Neural progenitor cell (in vitro differentiated cells): ENCODE data around the gene CCNB1. TPM values are rescaled to one million over a fixed set of nuclear protein-coding genes. Genes with fewer than 3 reads are reported as not detected.
"Not testable (repeated sequence)": the region's sequence is repeated elsewhere in the genome, so short reads cannot be mapped to it uniquely, and the experiment has no call there.

Source experiments
- DNase-seq: peaks from one replicate; pipeline ENCODE4 v3.0.0-alpha.2; 2016; ENCODE audit warnings: low spot score
- H2AFZ ChIP-seq: fragments of 200-600 bp; sonication (generic); replicated peaks from 2 replicates; pipeline ENCODE4 v1.6.1; 2016; ENCODE audit warnings: antibody characterized with exemption
- H3F3A ChIP-seq: fragments of 200-600 bp; sonication (generic); 2 replicates; pipeline ENCODE4 v1.6.1; 2016; ENCODE audit warnings: antibody characterized with exemption, low read depth
- H3K27ac ChIP-seq: fragments of 200-600 bp; sonication (generic); 2 replicates; pipeline ENCODE4 v1.5.1; 2016; ENCODE audit warnings: mild to moderate bottlenecking
- H3K27me3 ChIP-seq: fragments of 200-600 bp; sonication (generic); 2 replicates; pipeline ENCODE4 v1.6.1; 2016; ENCODE audit warnings: mild to moderate bottlenecking, moderate library complexity
- H3K36me3 ChIP-seq: fragments of 200-600 bp; sonication (generic); 2 replicates; pipeline ENCODE4 v1.5.1; 2016
- H3K4me1 ChIP-seq: fragments of 200-600 bp; sonication (generic); 2 replicates; pipeline ENCODE4 v1.6.1; 2016; ENCODE audit warnings: mixed run types
- H3K4me2 ChIP-seq: fragments of 200-600 bp; sonication (generic); 2 replicates; pipeline ENCODE4 v1.6.1; 2016
- H3K4me3 ChIP-seq: fragments of 200-600 bp; sonication (generic); 2 replicates; pipeline ENCODE4 v1.5.1; 2016
- H3K79me2 ChIP-seq: fragments of 200-600 bp; sonication (generic); 2 replicates; pipeline ENCODE4 v1.6.1; 2016; ENCODE audit warnings: low read depth
- H3K9ac ChIP-seq: fragments of 200-600 bp; sonication (generic); 2 replicates; pipeline ENCODE4 v1.6.1; 2016
- H3K9me3 ChIP-seq: fragments of 200-600 bp; sonication (generic); 2 replicates; pipeline ENCODE4 v1.5.1; 2016; ENCODE audit warnings: low read depth
- H4K20me1 ChIP-seq: fragments of 200-600 bp; sonication (generic); 2 replicates; pipeline ENCODE4 v1.6.1; 2016; ENCODE audit warnings: low read depth
- H3K27ac Mint-ChIP-seq: 3 replicates; pipeline ENCODE4 v1.8.0; 2021; ENCODE audit warnings: mixed read lengths
- H3K27me3 Mint-ChIP-seq: 2 replicates; pipeline ENCODE4 v1.8.0; 2022; ENCODE audit warnings: low read depth, mild to moderate bottlenecking, inconsistent platforms, moderate library complexity, mixed read lengths; ENCODE audit not compliant: insufficient read depth
- H3K36me3 Mint-ChIP-seq: 3 replicates; pipeline ENCODE4 v1.8.0; 2021; ENCODE audit warnings: mixed read lengths
- H3K4me1 Mint-ChIP-seq: 3 replicates; pipeline ENCODE4 v1.8.0; 2021; ENCODE audit warnings: mixed read lengths
- H3K4me3 Mint-ChIP-seq: 3 replicates; pipeline ENCODE4 v1.8.0; 2021; ENCODE audit warnings: mild to moderate bottlenecking, moderate library complexity, mixed read lengths
- H3K9me3 Mint-ChIP-seq: 3 replicates; pipeline ENCODE4 v1.8.0; 2020; ENCODE audit warnings: mixed read lengths
- CTCF ChIP-seq: fragments of 200-600 bp; sonication (generic); IDR thresholded peaks from 2 replicates; pipeline ENCODE4 v1.5.1; 2017; ENCODE audit warnings: antibody characterized with exemption, mild to moderate bottlenecking
- EZH2 ChIP-seq: fragments of 200-600 bp; sonication (generic); IDR thresholded peaks from 2 replicates; pipeline ENCODE4 v1.6.1; 2017; ENCODE audit warnings: antibody characterized with exemption, mild to moderate bottlenecking, moderate library complexity
- EZH2phosphoT487 ChIP-seq: fragments of 200-600 bp; sonication (generic); IDR thresholded peaks from 2 replicates; pipeline ENCODE4 v1.6.1; 2017; ENCODE audit warnings: antibody characterized with exemption
- total RNA-seq: library from RNA; depleted of rRNA; stranded (reverse); fragments of >200 nt; gene quantifications from 2 replicates; pipeline ENCODE4 v1.2.3, GENCODE V29; 2015; ENCODE audit warnings: low replicate concordance

Gene CCNB1
- total RNA-seq, 1 donor from 2014 or later: 408 TPM

DNA sequence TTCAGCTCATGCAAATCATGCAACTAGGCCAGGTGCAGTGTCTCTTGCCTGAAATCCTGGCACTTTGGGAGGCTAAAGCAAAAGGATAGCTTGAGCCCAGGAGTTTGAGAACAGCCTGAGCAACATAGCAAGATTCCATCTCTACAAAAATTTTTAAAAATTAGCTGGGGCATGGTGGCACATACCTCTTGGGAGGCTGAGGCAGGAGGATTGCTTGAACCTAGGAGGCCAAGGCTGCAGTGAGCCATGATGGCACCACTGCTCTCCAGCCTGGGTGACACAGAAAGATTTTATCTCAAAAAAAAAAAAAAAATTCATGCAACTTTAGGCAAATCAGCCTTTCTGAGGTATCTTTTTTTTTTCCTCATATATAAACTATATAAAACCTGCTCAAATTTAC lies 35.6 kb upstream of the CCNB1 start:
- H2AFZ ChIP-seq: no peak overlapping the region
- H3K4me2 ChIP-seq: no peak overlapping the region
- peaks cover 14% of the 10 kb centered on the region for H3K36me3 ChIP-seq
- H3K79me2 ChIP-seq: no peaks in the 10 kb centered on the region
- no peaks in the 10 kb centered on the region for H3K4me1 ChIP-seq
- H3K27ac ChIP-seq: no peak overlapping the region
- no peak overlapping the region for H3K27ac Mint-ChIP-seq
- no peak for DNase-seq
- peaks cover 7% of the 10 kb centered on the region for H3F3A ChIP-seq
- H3K9me3 ChIP-seq: no peaks in the 10 kb centered on the region
- peaks cover 12% of the 10 kb centered on the region for H3K36me3 Mint-ChIP-seq
- no peaks in the 10 kb centered on the region for H3K4me1 Mint-ChIP-seq
- no peak overlapping the region for H3K4me3 ChIP-seq
- H3K9ac ChIP-seq: no peak overlapping the region
- TF ChIP-seq CTCF (no peak), EZH2phosphoT487 (no peak), EZH2 (no peak)
- no peaks in the 10 kb centered on the region for H3K27me3 Mint-ChIP-seq
- H3K9me3 Mint-ChIP-seq: no peaks in the 10 kb centered on the region
- H3K4me3 Mint-ChIP-seq: no peak overlapping the region
- no peaks in the 10 kb centered on the region for H4K20me1 ChIP-seq
- H3K27me3 ChIP-seq: no peaks in the 10 kb centered on the region

DNA sequence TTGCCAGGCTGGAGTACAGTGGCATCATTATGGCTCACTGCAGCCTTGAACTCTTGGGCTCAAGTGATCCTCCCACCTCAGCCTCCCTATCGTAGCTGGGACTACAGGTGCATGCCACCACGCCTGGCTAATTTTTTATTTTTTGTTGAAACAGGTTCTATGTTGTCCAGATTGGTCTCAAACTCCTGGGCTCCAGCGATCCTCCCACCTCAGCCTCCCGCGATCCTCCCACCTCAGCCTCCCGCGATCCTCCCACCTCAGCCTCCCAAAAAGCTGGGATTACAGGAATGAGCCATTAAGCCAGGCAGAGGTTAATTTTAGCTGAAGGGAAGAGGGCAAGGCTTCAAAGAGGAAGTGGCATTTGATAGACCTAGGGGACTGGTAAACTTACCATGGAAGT lies 32.8 kb upstream of the CCNB1 start:
- Histone ChIP-seq H3K4me1 (no peaks in the 10 kb centered on the region), H3K9ac (no peak overlapping the region), H3K79me2 (no peaks in the 10 kb centered on the region), H3K27me3 (no peaks in the 10 kb centered on the region), H3K27ac (no peak overlapping the region), H3K36me3 (peaks cover 9% of the 10 kb centered on the region), H3K4me2 (no peak overlapping the region), H2AFZ (no peak overlapping the region), H3K9me3 (no peaks in the 10 kb centered on the region), H4K20me1 (no peaks in the 10 kb centered on the region), H3K4me3 (no peak overlapping the region), H3F3A (peaks cover 7% of the 10 kb centered on the region)
- TF ChIP-seq CTCF: no peak
- no peak for TF ChIP-seq EZH2phosphoT487
- TF ChIP-seq EZH2: no peak
- peaks cover 6% of the 10 kb centered on the region for H3K36me3 Mint-ChIP-seq
- H3K9me3 Mint-ChIP-seq: no peaks in the 10 kb centered on the region
- H3K4me1 Mint-ChIP-seq: no peaks in the 10 kb centered on the region
- no peak for DNase-seq
- H3K27ac Mint-ChIP-seq: no peak overlapping the region
- H3K4me3 Mint-ChIP-seq: no peak overlapping the region
- no peaks in the 10 kb centered on the region for H3K27me3 Mint-ChIP-seq

DNA sequence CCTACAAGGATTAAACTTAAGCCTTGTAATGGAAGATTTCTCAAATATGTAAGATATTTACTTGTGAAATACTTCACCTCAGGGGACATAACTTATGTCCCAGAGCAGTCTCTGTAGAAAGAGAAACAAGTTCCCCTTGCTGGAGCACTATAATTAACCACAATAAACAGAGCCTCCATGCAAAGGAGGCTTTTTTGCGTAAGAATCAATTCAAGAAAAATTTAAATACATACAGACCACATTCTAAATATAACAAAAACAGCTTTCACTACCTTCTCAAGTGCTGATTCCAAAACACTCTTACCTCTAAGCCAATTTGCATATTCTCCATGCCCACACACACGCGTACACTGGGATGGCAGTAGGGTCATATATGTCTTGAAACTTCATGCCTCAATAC lies 30.7 kb upstream of the CCNB1 start:
- Histone ChIP-seq H3K36me3 (no peaks in the 10 kb centered on the region), H3K4me2 (no peak overlapping the region), H3K27me3 (no peaks in the 10 kb centered on the region), H3K4me1 (no peaks in the 10 kb centered on the region), H3K79me2 (no peaks in the 10 kb centered on the region), H3K9ac (no peak overlapping the region), H3K4me3 (no peak overlapping the region), H3F3A (peaks cover 7% of the 10 kb centered on the region), H4K20me1 (no peaks in the 10 kb centered on the region), H3K27ac (no peak overlapping the region), H2AFZ (no peak overlapping the region), H3K9me3 (no peaks in the 10 kb centered on the region)
- no peaks in the 10 kb centered on the region for H3K27me3 Mint-ChIP-seq
- peaks cover 6% of the 10 kb centered on the region for H3K36me3 Mint-ChIP-seq
- DNase-seq: no peak
- TF ChIP-seq EZH2phosphoT487 (no peak), EZH2 (no peak), CTCF (no peak)
- peaks cover 10% of the 10 kb centered on the region for H3K9me3 Mint-ChIP-seq
- H3K4me1 Mint-ChIP-seq: no peaks in the 10 kb centered on the region
- no peak overlapping the region for H3K4me3 Mint-ChIP-seq
- no peak overlapping the region for H3K27ac Mint-ChIP-seq

DNA sequence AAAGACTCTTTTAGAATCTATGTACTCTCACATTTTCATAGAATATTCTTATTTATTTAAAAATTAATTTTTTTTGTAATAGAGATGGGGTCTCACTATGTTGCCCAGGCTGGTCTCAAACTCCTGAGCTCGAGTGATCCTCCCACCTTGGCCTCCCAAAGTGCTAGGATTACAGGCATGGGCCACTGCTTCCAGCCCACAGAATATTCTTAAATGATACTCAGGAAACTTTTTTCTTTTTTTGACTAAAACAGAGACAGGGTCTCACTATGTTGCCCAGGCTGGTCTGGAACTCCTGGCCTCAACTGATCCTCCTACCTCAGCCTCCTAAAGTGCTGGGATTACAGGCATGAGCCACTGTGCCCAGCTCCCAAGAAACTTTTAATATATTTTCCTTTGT lies 29.7 kb upstream of the CCNB1 start:
- not testable (repeated sequence) for H3K4me1 ChIP-seq, H3K4me3 ChIP-seq, H3K36me3 ChIP-seq, DNase-seq, H3K4me2 ChIP-seq, H3K27ac ChIP-seq, H4K20me1 ChIP-seq, H3K27me3 ChIP-seq, H3K79me2 ChIP-seq, H3K9me3 ChIP-seq, H3K36me3 Mint-ChIP-seq, H2AFZ ChIP-seq, H3K9ac ChIP-seq, H3K27ac Mint-ChIP-seq, H3K27me3 Mint-ChIP-seq, H3F3A ChIP-seq, H3K4me1 Mint-ChIP-seq, H3K4me3 Mint-ChIP-seq
- peaks cover 13% of the 10 kb centered on the region for H3K9me3 Mint-ChIP-seq
